Gastroesophageal sphincter (tissue), 4 donors: ENCODE measurements around the gene AUTS2. TPM values are rescaled to one million over a fixed set of nuclear protein-coding genes. Genes with fewer than 3 reads are reported as not detected.

Experiments used
- ATAC-seq: fragments of 150-250 bp; one replicate; pipeline ENCODE4 v1.9.1; 2016; ENCODE audit warnings: mild to moderate bottlenecking, moderate library complexity
- H3K27ac ChIP-seq, 4 donors: fragments of 200-600 bp; sonication (generic) in 3 of 4; 1 replicate in 3 of 4; 2 replicates in 1 of 4; pipeline ENCODE4 v1.5.1; 2016 to 2019
- H3K27me3 ChIP-seq: fragments of 200-600 bp; sonication (generic); one replicate; pipeline ENCODE4 v1.5.1; 2019
- H3K36me3 ChIP-seq, 2 donors: fragments of 200-600 bp; sonication (generic); one replicate each; pipeline ENCODE4 v1.5.1; 2019; ENCODE audit warnings: control low read depth in 1 of 2
- H3K4me1 ChIP-seq, 3 donors: fragments of 200-600 bp; sonication (generic); 1 replicate in 2 of 3; 2 replicates in 1 of 3; pipeline ENCODE4 v1.5.1; 2016 to 2019; ENCODE audit warnings: control low read depth in 2 of 3
- H3K4me3 ChIP-seq, 2 donors: fragments of 200-600 bp; sonication (generic); one replicate each; pipeline ENCODE4 v1.5.1; 2019; ENCODE audit warnings: mild to moderate bottlenecking in 1 of 2, moderate library complexity in 1 of 2
- H3K9me3 ChIP-seq, 3 donors: fragments of 200-600 bp; sonication (generic); one replicate each; pipeline ENCODE4 v1.5.1; 2017 to 2019; ENCODE audit warnings: control low read depth in 2 of 3
- EP300 ChIP-seq: sonication (generic); formaldehyde crosslinking; IDR thresholded peaks from one replicate; pipeline ENCODE4 v1.6.1; 2017; ENCODE audit warnings: antibody characterized with exemption, mild to moderate bottlenecking
- POLR2A ChIP-seq, 2 donors: fragments of 450-650 bp; IDR thresholded peaks; one replicate each; pipeline ENCODE4 v1.6.1; 2017; ENCODE audit warnings: antibody characterized with exemption in 2 of 2, mild to moderate bottlenecking in 2 of 2, moderate library complexity in 1 of 2
- POLR2AphosphoS5 ChIP-seq: sonication (generic); formaldehyde crosslinking; IDR thresholded peaks from one replicate; pipeline ENCODE4 v1.6.1; 2017; ENCODE audit warnings: antibody characterized with exemption
- WGBS, 2 donors: methylation state at CpG; one replicate each; pipeline ENCODE4 v1.1.5; 2018; ENCODE audit warnings: low coverage in 1 of 2; 5-methylcytosine and 5-hydroxymethylcytosine counted together
- total RNA-seq, 4 donors: library from RNA; depleted of rRNA; stranded (reverse); fragments of >200 nt; gene quantifications; one replicate each; pipeline ENCODE4 v1.1.0, GENCODE V29; 2016
- TF ChIP-seq, protein P1 (sequence below), 4 experiments: fragments of 200-600 bp in 2 of 4; fragments of 450-650 bp in 2 of 4; sonication (generic) in 1 of 4; IDR thresholded peaks; one replicate each; pipeline ENCODE4 v1.5.1; 2017 to 2019; ENCODE audit warnings: antibody characterized with exemption in 4 of 4, mild to moderate bottlenecking in 2 of 4, moderate library complexity in 2 of 4

Gene AUTS2
- total RNA-seq, 4 donors from 2014 or later = 12.2 to 48.7 (median 44.1) TPM

DNA sequence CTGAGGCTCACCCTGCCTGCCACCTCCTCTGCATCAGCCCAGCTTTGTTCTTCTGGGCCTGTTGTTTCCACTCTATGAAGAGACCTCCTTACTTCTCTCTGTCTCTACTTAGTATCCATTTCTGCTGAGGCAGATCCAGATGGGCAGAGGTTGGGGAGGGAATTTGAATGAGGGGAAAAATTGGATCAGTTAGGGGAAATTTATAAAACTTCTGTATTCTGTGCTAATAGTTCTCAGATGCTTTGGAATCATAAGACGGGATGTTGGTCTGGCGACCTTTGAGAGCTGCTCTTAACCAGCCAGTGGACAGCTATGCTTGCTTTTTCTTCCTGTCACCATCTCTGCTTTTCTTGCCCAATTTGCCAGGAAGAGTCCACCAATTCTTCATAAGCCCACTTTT lies 55.5 kb downstream of the AUTS2 start:
- no peaks in the 10 kb centered on the region for H3K9me3 ChIP-seq
- WGBS, 2 donors = 81 to 82% methylated on average over 2 of the region's 2 CpGs
- H3K4me3 ChIP-seq = no peak overlapping the region
- ATAC-seq = no peak
- no peak for TF ChIP-seq POLR2AphosphoS5
- TF ChIP-seq, protein P1, sequence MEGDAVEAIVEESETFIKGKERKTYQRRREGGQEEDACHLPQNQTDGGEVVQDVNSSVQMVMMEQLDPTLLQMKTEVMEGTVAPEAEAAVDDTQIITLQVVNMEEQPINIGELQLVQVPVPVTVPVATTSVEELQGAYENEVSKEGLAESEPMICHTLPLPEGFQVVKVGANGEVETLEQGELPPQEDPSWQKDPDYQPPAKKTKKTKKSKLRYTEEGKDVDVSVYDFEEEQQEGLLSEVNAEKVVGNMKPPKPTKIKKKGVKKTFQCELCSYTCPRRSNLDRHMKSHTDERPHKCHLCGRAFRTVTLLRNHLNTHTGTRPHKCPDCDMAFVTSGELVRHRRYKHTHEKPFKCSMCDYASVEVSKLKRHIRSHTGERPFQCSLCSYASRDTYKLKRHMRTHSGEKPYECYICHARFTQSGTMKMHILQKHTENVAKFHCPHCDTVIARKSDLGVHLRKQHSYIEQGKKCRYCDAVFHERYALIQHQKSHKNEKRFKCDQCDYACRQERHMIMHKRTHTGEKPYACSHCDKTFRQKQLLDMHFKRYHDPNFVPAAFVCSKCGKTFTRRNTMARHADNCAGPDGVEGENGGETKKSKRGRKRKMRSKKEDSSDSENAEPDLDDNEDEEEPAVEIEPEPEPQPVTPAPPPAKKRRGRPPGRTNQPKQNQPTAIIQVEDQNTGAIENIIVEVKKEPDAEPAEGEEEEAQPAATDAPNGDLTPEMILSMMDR (IDR thresholded peaks at IDR 0.05) = no peak
- no peak for TF ChIP-seq POLR2A (IDR thresholded peaks at IDR 0.05)
- no peak for TF ChIP-seq EP300
- peak overlapping the region in 1 of 4 donors; percentile 28 for H3K27ac ChIP-seq
- no peaks in the 10 kb centered on the region for H3K27me3 ChIP-seq
- H3K4me1 ChIP-seq = peaks cover 13 to 76% (median 14%) of the 10 kb centered on the region in 3 donors
- no peaks in the 10 kb centered on the region for H3K36me3 ChIP-seq

DNA sequence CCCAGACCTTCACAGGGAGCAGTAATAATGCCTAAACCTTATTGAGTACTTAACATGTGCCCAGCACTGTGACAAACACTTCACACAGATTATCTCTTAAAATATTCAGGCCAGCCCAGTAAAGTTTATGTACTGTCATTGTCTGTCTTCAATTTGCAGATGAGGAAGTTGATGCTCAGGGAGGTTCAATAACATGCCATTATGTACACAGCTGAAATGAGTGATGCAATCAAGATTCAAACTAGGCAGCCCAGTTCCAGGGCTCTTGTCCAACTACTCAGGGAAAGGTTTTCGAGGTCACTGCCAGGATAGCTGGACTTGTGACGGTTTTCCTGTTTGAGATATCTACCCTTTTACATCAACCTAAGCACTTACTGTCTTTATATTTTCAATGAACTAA lies 56.1 kb downstream of the AUTS2 start:
- 33 to 78% methylated on average over 2 of the region's 2 CpGs for WGBS, 2 donors
- H3K4me1 ChIP-seq = peaks cover 13 to 78% (median 14%) of the 10 kb centered on the region in 3 donors

DNA sequence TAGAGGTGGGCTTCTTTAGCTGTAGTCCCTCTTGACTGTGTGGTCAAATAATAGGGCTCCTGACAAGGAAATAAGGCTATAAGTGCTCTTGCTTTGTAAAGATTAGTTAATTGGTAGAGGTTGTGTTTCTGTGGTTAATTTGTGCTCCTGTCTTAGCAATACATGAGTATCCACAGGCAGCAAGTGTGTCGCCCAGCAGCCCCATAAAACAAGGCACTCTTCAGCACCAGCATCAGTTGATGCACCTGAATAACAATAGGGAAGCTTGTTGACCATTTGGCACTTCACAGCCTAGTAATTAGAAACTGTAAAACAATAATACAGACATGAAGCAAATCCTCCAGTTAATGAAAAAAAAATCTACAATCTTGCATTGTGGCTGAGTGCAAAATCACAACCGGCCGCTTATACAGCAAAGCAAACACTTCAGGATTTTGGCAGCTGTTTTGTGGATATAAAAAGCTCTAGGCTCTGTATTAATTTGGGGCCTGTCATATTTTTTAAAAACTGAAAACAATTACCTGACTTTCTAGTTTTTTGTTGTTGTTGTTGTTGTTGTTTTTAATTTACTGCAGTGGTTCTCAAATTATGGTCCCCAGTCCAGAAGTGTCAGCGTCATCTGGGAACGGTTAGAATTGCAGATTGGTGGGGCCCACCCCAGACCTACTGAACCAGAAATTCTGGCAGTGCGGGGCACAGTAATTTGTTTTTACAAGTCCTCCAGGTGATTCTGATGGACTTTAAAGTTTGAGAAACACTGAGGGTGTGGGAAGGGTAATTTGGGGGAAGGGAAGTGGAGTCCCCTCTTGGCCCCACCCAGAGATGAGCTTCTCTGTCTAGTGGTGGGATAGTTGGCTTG lies 56.8 kb downstream of the AUTS2 start:
- ATAC-seq = no peak
- no peak overlapping the region for H3K4me3 ChIP-seq
- H3K27ac ChIP-seq = peak overlapping the region in 3 of 4 donors; percentile 41 to 57 (median 56)
- TF ChIP-seq POLR2A (IDR thresholded peaks at IDR 0.05) (no peak), POLR2AphosphoS5 (no peak), EP300 (no peak)
- TF ChIP-seq, protein P1 (IDR thresholded peaks at IDR 0.05) = no peak
- no peaks in the 10 kb centered on the region for H3K36me3 ChIP-seq
- H3K4me1 ChIP-seq = peaks cover 13 to 84% (median 14%) of the 10 kb centered on the region in 3 donors
- H3K27me3 ChIP-seq = no peaks in the 10 kb centered on the region
- no peaks in the 10 kb centered on the region for H3K9me3 ChIP-seq
- WGBS, 2 donors = 20 to 65% methylated on average over 2 to 6 of the region's 6 CpGs

More for the DNA sequence above, 56.1 kb downstream of the AUTS2 start:
- Histone ChIP-seq H3K27ac (peak overlapping the region in 3 of 4 donors; percentile 28 to 57 (median 56)), H3K4me3 (no peak overlapping the region), H3K36me3 (no peaks in the 10 kb centered on the region), H3K9me3 (no peaks in the 10 kb centered on the region), H3K27me3 (no peaks in the 10 kb centered on the region)
- TF ChIP-seq POLR2AphosphoS5 (no peak), POLR2A (IDR thresholded peaks at IDR 0.05) (no peak), EP300 (no peak)
- TF ChIP-seq, protein P1 (IDR thresholded peaks at IDR 0.05) = no peak
- peak; percentile 76 for ATAC-seq

GRCh38 chr7:69656077-69656476 lies 57.8 kb downstream of the AUTS2 start:
- Histone ChIP-seq H3K4me3 (no peak overlapping the region), H3K36me3 (no peaks in the 10 kb centered on the region), H3K9me3 (no peaks in the 10 kb centered on the region), H3K4me1 (peaks cover 13 to 83% (median 14%) of the 10 kb centered on the region in 3 donors), H3K27ac (peak overlapping the region in 3 of 4 donors; percentile 41 to 57 (median 56)), H3K27me3 (no peaks in the 10 kb centered on the region)
- no peak for ATAC-seq
- WGBS, 2 donors = 60 to 100% methylated on average over 1 to 2 of the region's 2 CpGs
- TF ChIP-seq EP300 = no peak
- TF ChIP-seq POLR2AphosphoS5 = no peak
- TF ChIP-seq, protein P1 (IDR thresholded peaks at IDR 0.05) = no peak
- no peak for TF ChIP-seq POLR2A (IDR thresholded peaks at IDR 0.05)
